Spleen (tissue), 11 donors: ENCODE data around the gene SEMA4F. TPM values are rescaled to one million over a fixed set of nuclear protein-coding genes. Genes with fewer than 3 reads are reported as not detected.
A peak's percentile ranks its signal among the peaks of the same experiment; 100 is the strongest.

Experiments
- DNase-seq: peaks from one replicate; pipeline ENCODE4 v3.0.0-alpha.2; 2020
- H3K27ac ChIP-seq, 8 donors: fragments of 200-600 bp; sonication (generic) in 7 of 8; 1 replicate in 4 of 8; 2 replicates in 4 of 8; pipeline versions ENCODE4 v1.5.0 to v1.8.0; 2016 to 2021; ENCODE audit warnings: inconsistent platforms in 4 of 8, mild to moderate bottlenecking in 4 of 8, moderate library complexity in 1 of 8
- H3K27me3 ChIP-seq, 7 donors: fragments of 200-600 bp; sonication (generic) in 6 of 7; replicated peaks in 1 of 7; 1 replicate in 4 of 7; 2 replicates in 3 of 7; pipeline versions ENCODE4 v1.5.0 to v1.8.0; 2016 to 2021; ENCODE audit warnings: inconsistent platforms in 3 of 7, mild to moderate bottlenecking in 1 of 7
- H3K36me3 ChIP-seq, 6 donors: fragments of 200-600 bp; sonication (generic) in 5 of 6; 1 replicate in 4 of 6; 2 replicates in 2 of 6; pipeline versions ENCODE4 v1.5.0 to v1.8.0; 2016 to 2021; ENCODE audit warnings: inconsistent platforms in 2 of 6
- H3K4me1 ChIP-seq, 6 donors: fragments of 200-600 bp; sonication (generic) in 5 of 6; 1 replicate in 3 of 6; 2 replicates in 3 of 6; pipeline versions ENCODE4 v1.5.0 to v1.8.0; 2016 to 2021; ENCODE audit warnings: inconsistent platforms in 3 of 6
- H3K4me3 ChIP-seq, 8 donors: fragments of 200-600 bp; sonication (generic) in 7 of 8; 1 replicate in 4 of 8; 2 replicates in 4 of 8; pipeline versions ENCODE4 v1.5.0 to v1.8.0; 2016 to 2021; ENCODE audit warnings: inconsistent platforms in 4 of 8, mild to moderate bottlenecking in 4 of 8, moderate library complexity in 2 of 8
- H3K9me3 ChIP-seq, 8 donors: fragments of 200-600 bp; sonication (generic) in 7 of 8; 1 replicate in 4 of 8; 2 replicates in 4 of 8; pipeline versions ENCODE4 v1.5.0 to v1.8.0; 2016 to 2021; ENCODE audit warnings: inconsistent platforms in 4 of 8
- POLR2A ChIP-seq, 3 donors: fragments of 450-650 bp; IDR thresholded peaks; one replicate each; pipeline ENCODE4 v1.5.1; 2017; ENCODE audit warnings: antibody characterized with exemption in 3 of 3, mild to moderate bottlenecking in 1 of 3
- POLR2AphosphoS5 ChIP-seq, 3 donors: sonication (generic); formaldehyde crosslinking; IDR thresholded peaks; one replicate each; pipeline ENCODE4 v1.5.1; 2017; ENCODE audit warnings: antibody characterized with exemption in 3 of 3
- WGBS, 5 donors: extraction: QIAGEN DNeasy Blood & Tissue Kit in 3 of 5; methylation state at CpG; one replicate each; pipeline versions ENCODE4 v1.1.5 to v1.1.7; 2013 to 2018; 5-methylcytosine and 5-hydroxymethylcytosine counted together
- intact Hi-C: fragments of 100-400 bp; cut with DNase I; formaldehyde crosslinking; loops from one replicate; pipeline ENCODE4 v1.15.0; 2023; ENCODE audit warnings: low total_unique reads
- polyA plus RNA-seq, 3 donors: library from polyadenylated mRNA; stranded (reverse); fragments of 200-250 nt; gene quantifications; one replicate each; pipeline ENCODE4 v1.2.1, GENCODE V29; 2013
- total RNA-seq, 7 donors: library from RNA; depleted of rRNA in 3 of 7; stranded (reverse); fragments of >200 nt in 3 of 7; fragmentation: NEBNext Ultra II Directional in 4 of 7; extraction: Animal tissue kit (Norgen Biotek cat#: 25700) in 4 of 7; gene quantifications; one replicate each; pipeline versions ENCODE4 v1.1.0 to v1.2.1, GENCODE V29; 2016 to 2021
- TF ChIP-seq, protein P1 (sequence below), 11 experiments: fragments of 200-600 bp in 7 of 11; fragments of 450-650 bp in 4 of 11; sonication (generic) in 4 of 11; IDR thresholded peaks in 8 of 11; conservative IDR thresholded peaks in 3 of 11; 1 replicate in 7 of 11; 2 replicates in 4 of 11; pipeline versions ENCODE4 v1.4.0 to v1.8.0; 2016 to 2021; ENCODE audit warnings: antibody characterized with exemption in 11 of 11, inconsistent platforms in 4 of 11, mild to moderate bottlenecking in 1 of 11
- donor health status: healthy with polysubstance abuse.
- donor health status: DM: no; HTN: no; CAD: no; lungs with moderate emphysema.
- donor health status: DM: no; HTN: no; CAD: no.
- donor health status: Bipolar disorder and iron deficiency.
- donor health status: healthy.
- donor health status: DM: no; HTN: no; CAD: no.
- donor health status: DM: yes; HTN: yes; CAD: no.

The SEMA4F gene
- total and polyA plus RNA-seq, 10 donors, result 1.5 to 11.0 (median 6.9) TPM

- no peaks in the 10 kb centered on the region for H3K36me3 ChIP-seq
- no peaks in the 10 kb centered on the region for H3K9me3 ChIP-seq
- H3K27ac ChIP-seq, result peak overlapping the region in 2 of 8 donors; percentile 50 to 55
- peaks cover 0 to 25% (median 0%) of the 10 kb centered on the region in 6 donors for H3K4me1 ChIP-seq
- WGBS, 5 donors, result 50 to 68% (median 58%) methylated on average over 1 of the region's 1 CpG
- no peak overlapping the region for H3K4me3 ChIP-seq
- intact Hi-C loops, result no loop called here
- no peaks in the 10 kb centered on the region for H3K27me3 ChIP-seq
- no peak for DNase-seq
- TF ChIP-seq, protein P1, sequence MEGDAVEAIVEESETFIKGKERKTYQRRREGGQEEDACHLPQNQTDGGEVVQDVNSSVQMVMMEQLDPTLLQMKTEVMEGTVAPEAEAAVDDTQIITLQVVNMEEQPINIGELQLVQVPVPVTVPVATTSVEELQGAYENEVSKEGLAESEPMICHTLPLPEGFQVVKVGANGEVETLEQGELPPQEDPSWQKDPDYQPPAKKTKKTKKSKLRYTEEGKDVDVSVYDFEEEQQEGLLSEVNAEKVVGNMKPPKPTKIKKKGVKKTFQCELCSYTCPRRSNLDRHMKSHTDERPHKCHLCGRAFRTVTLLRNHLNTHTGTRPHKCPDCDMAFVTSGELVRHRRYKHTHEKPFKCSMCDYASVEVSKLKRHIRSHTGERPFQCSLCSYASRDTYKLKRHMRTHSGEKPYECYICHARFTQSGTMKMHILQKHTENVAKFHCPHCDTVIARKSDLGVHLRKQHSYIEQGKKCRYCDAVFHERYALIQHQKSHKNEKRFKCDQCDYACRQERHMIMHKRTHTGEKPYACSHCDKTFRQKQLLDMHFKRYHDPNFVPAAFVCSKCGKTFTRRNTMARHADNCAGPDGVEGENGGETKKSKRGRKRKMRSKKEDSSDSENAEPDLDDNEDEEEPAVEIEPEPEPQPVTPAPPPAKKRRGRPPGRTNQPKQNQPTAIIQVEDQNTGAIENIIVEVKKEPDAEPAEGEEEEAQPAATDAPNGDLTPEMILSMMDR (IDR thresholded peaks at IDR 0.05 in 8 of 11, conservative IDR thresholded peaks at IDR 0.05 in 3 of 11), result no peak
- TF ChIP-seq POLR2A (IDR thresholded peaks at IDR 0.05), result no peak
- no peak for TF ChIP-seq POLR2AphosphoS5 (IDR thresholded peaks at IDR 0.05)
Measured at GRCh38 chr2:74693668-74694067, 39.6 kb downstream of the SEMA4F start.

DNA sequence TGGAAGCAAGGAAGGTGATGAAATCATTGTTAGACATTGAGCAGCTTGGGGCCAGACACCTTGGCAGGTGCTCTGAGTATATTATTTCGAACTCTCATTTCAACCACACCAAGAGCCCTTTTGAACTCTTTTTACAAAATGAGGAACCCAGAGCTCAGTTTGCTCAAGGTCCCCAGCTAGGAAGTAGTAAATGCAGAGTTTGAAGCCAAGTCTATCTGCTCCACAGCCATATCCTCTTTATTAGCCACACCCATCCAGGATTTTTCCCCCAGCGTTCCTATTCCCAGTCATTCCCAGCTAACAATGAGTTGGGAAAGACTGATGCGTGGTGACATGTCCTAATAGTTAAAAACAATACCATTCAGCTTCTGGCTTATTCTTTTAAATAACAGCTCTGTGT is 40.2 kb downstream of the SEMA4F start:
- no peak for DNase-seq
- TF ChIP-seq POLR2A (IDR thresholded peaks at IDR 0.05) (no peak), POLR2AphosphoS5 (IDR thresholded peaks at IDR 0.05) (no peak)
- TF ChIP-seq, protein P1 (IDR thresholded peaks at IDR 0.05 in 8 of 11, conservative IDR thresholded peaks at IDR 0.05 in 3 of 11), result no peak
- peak overlapping the region in 2 of 8 donors; percentile 50 to 55 for H3K27ac ChIP-seq
- H3K4me1 ChIP-seq, result peaks cover 0 to 25% (median 0%) of the 10 kb centered on the region in 6 donors
- intact Hi-C loops, result no loop called here
- WGBS, 5 donors, result 31 to 42% (median 37%) methylated on average over 3 of the region's 3 CpGs
- no peaks in the 10 kb centered on the region for H3K27me3 ChIP-seq
- no peaks in the 10 kb centered on the region for H3K9me3 ChIP-seq
- no peaks in the 10 kb centered on the region for H3K36me3 ChIP-seq
- H3K4me3 ChIP-seq, result no peak overlapping the region

- no peak for DNase-seq
- TF ChIP-seq, protein P1 (IDR thresholded peaks at IDR 0.05 in 8 of 11, conservative IDR thresholded peaks at IDR 0.05 in 3 of 11), result no peak
- no peak for TF ChIP-seq POLR2AphosphoS5 (IDR thresholded peaks at IDR 0.05)
- TF ChIP-seq POLR2A (IDR thresholded peaks at IDR 0.05), result no peak
- no peaks in the 10 kb centered on the region for H3K9me3 ChIP-seq
- peaks cover 0 to 19% (median 0%) of the 10 kb centered on the region in 6 donors for H3K4me1 ChIP-seq
- no peak overlapping the region for H3K4me3 ChIP-seq
- intact Hi-C loops, result no loop called here
- no peaks in the 10 kb centered on the region for H3K36me3 ChIP-seq
- WGBS, 5 donors, result 56 to 83% (median 77%) methylated on average over 4 of the region's 4 CpGs
- H3K27ac ChIP-seq, result no peak overlapping the region
- H3K27me3 ChIP-seq, result no peaks in the 10 kb centered on the region
Measured at GRCh38 chr2:74695663-74696062, 41.6 kb downstream of the SEMA4F start.

GRCh38 chr2:74696829-74697228 is 42.8 kb downstream of the SEMA4F start:
- no peak for TF ChIP-seq POLR2AphosphoS5 (IDR thresholded peaks at IDR 0.05)
- TF ChIP-seq, protein P1 (IDR thresholded peaks at IDR 0.05 in 8 of 11, conservative IDR thresholded peaks at IDR 0.05 in 3 of 11), result no peak
- TF ChIP-seq POLR2A (IDR thresholded peaks at IDR 0.05), result no peak
- Histone ChIP-seq H3K4me1 (peaks cover 0 to 18% (median 0%) of the 10 kb centered on the region in 6 donors), H3K27me3 (no peaks in the 10 kb centered on the region), H3K9me3 (no peaks in the 10 kb centered on the region), H3K27ac (no peak overlapping the region), H3K36me3 (no peaks in the 10 kb centered on the region), H3K4me3 (no peak overlapping the region)
- no peak for DNase-seq
- intact Hi-C loops, result no loop called here
- WGBS, 5 donors, result 81 to 98% (median 89%) methylated on average over 2 of the region's 2 CpGs
